ENCODE data around the gene SPATS2.

SPATS2 gene

DNA sequence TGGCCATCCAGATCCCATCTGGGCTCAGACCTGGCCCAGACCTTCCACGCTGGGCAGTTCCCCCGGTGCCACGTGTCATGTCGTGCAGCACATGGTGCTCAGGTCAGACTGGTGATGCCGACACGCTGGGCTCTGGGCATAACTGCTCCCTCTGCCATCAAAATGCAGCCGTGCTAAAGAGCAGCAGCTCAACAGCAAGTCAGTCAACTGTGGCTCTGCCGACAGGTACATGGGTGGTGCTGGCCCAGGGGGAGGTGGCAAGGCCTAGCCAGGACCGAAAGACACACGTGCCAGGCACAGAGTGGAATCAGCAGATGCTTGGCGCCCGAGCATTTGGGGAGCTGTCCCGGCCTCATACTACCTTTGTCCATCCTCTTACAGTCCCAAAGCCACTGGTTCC, 199.1 kb downstream of the SPATS2 start:
- TF ChIP-seq, protein P1, sequence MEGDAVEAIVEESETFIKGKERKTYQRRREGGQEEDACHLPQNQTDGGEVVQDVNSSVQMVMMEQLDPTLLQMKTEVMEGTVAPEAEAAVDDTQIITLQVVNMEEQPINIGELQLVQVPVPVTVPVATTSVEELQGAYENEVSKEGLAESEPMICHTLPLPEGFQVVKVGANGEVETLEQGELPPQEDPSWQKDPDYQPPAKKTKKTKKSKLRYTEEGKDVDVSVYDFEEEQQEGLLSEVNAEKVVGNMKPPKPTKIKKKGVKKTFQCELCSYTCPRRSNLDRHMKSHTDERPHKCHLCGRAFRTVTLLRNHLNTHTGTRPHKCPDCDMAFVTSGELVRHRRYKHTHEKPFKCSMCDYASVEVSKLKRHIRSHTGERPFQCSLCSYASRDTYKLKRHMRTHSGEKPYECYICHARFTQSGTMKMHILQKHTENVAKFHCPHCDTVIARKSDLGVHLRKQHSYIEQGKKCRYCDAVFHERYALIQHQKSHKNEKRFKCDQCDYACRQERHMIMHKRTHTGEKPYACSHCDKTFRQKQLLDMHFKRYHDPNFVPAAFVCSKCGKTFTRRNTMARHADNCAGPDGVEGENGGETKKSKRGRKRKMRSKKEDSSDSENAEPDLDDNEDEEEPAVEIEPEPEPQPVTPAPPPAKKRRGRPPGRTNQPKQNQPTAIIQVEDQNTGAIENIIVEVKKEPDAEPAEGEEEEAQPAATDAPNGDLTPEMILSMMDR (IDR thresholded peaks at IDR 0.05; ENCODE audit: low read depth, low read length): no peak
- no peak for DNase-seq (ENCODE audit: extremely low read depth, low read depth)

- no peak for DNase-seq (ENCODE audit: extremely low read depth, low read depth)
- TF ChIP-seq, protein P1 (IDR thresholded peaks at IDR 0.05; ENCODE audit: low read depth, low read length): no peak
Measured at GRCh38 chr12:49567302-49567610, 200.0 kb downstream of the SPATS2 start.

- TF ChIP-seq, protein P1 (IDR thresholded peaks at IDR 0.05; ENCODE audit: low read depth, low read length): no peak
- DNase-seq (ENCODE audit: extremely low read depth, low read depth): peak; percentile 71
Measured at GRCh38 chr12:49567611-49568441, 200.6 kb downstream of the SPATS2 start, which contains the start of gene MCRS1. Gene MCRS1, minus strand, starts transcription at chr12:49568142. Its CDS starts 1,411 bp downstream, at chr12:49566731.

GRCh38 chr12:49568442-49569162, 201.3 kb downstream of the SPATS2 start:
- DNase-seq (ENCODE audit: extremely low read depth, low read depth): no peak
- TF ChIP-seq, protein P1 (IDR thresholded peaks at IDR 0.05; ENCODE audit: low read depth, low read length): no peak
